NCI-H345 (cell line): Measurements from ENCODE around the gene LRP1B.

Source experiments
- DNase-seq: peaks from one replicate; lab custom pipeline; 2025; lab: John Stamatoyannopoulos, UW

Gene LRP1B

GRCh38 chr2:141133883-141134282 lies 996.9 kb downstream of the LRP1B start:
- DNase-seq, result no peak

GRCh38 chr2:141125432-141125831 lies 1005.4 kb downstream of the LRP1B start:
- no peak for DNase-seq

GRCh38 chr2:141118836-141119235 lies 1012.0 kb downstream of the LRP1B start:
- DNase-seq, result no peak

GRCh38 chr2:141113301-141113700 lies 1017.5 kb downstream of the LRP1B start:
- DNase-seq, result no peak

- DNase-seq, result no peak
Observed at GRCh38 chr2:141109633-141110032, 1021.2 kb downstream of the LRP1B start.

GRCh38 chr2:141105763-141106162 lies 1025.1 kb downstream of the LRP1B start:
- no peak for DNase-seq

GRCh38 chr2:141103216-141103615 lies 1027.6 kb downstream of the LRP1B start:
- DNase-seq, result no peak

GRCh38 chr2:141079231-141079630 lies 1051.6 kb downstream of the LRP1B start:
- DNase-seq, result no peak

- DNase-seq, result no peak
Observed at GRCh38 chr2:141075753-141076152, 1055.1 kb downstream of the LRP1B start.

- DNase-seq, result no peak
Observed at GRCh38 chr2:141068053-141068682, 1062.6 kb downstream of the LRP1B start.

- no peak for DNase-seq
Observed at GRCh38 chr2:141065042-141065441, 1065.8 kb downstream of the LRP1B start.

GRCh38 chr2:141063406-141063805 lies 1067.4 kb downstream of the LRP1B start:
- no peak for DNase-seq

- DNase-seq, result no peak
Observed at GRCh38 chr2:141062443-141062842, 1068.4 kb downstream of the LRP1B start.

GRCh38 chr2:141062031-141062430 lies 1068.8 kb downstream of the LRP1B start:
- DNase-seq, result no peak

GRCh38 chr2:141058556-141058955 lies 1072.3 kb downstream of the LRP1B start:
- no peak for DNase-seq

GRCh38 chr2:141055531-141055930 lies 1075.3 kb downstream of the LRP1B start:
- no peak for DNase-seq

- no peak for DNase-seq
Observed at GRCh38 chr2:141048951-141049350, 1081.9 kb downstream of the LRP1B start.

- DNase-seq, result no peak
Observed at GRCh38 chr2:141041281-141041680, 1089.5 kb downstream of the LRP1B start.

GRCh38 chr2:141038341-141038740 lies 1092.5 kb downstream of the LRP1B start:
- DNase-seq, result no peak

- DNase-seq, result no peak
Observed at GRCh38 chr2:141037361-141037760, 1093.5 kb downstream of the LRP1B start.

GRCh38 chr2:141035846-141036420 lies 1094.9 kb downstream of the LRP1B start:
- no peak for DNase-seq

- DNase-seq, result no peak
Observed at GRCh38 chr2:141029428-141030078, 1101.3 kb downstream of the LRP1B start.

- no peak for DNase-seq
Observed at GRCh38 chr2:141027221-141027620, 1103.6 kb downstream of the LRP1B start.

- DNase-seq, result no peak
Observed at GRCh38 chr2:141021611-141022010, 1109.2 kb downstream of the LRP1B start.
